HG02852 (cell line): ENCODE data around the gene SLC6A7.

Experiments
- ATAC-seq: cut with Tn5 transposase; IDR thresholded peaks from one replicate; pipeline ENCODE4 v1.9.1; 2021; ENCODE audit warnings: mild to moderate bottlenecking, moderate library complexity; ENCODE audit not compliant: unreplicated experiment

The SLC6A7 gene

DNA sequence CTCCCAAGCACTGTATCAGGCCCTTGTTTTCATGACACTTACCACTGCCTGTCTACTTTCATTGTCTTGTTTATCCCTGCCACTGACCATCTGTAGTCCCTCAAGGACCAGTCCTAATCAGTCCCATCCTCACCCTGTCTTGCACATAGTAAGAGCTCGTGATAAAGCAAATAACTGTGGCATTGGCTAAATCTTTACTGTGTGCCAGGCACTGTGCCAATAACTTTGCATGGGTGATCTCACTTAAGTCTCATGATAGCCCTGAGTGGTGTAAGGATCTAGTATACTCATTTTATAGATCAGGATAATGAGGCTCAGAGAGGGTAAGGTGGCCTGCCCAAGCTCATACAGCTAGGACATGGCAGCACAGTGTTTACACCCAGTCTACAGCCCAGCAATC is 17.7 kb upstream of the SLC6A7 start:
- ATAC-seq: no peak

DNA sequence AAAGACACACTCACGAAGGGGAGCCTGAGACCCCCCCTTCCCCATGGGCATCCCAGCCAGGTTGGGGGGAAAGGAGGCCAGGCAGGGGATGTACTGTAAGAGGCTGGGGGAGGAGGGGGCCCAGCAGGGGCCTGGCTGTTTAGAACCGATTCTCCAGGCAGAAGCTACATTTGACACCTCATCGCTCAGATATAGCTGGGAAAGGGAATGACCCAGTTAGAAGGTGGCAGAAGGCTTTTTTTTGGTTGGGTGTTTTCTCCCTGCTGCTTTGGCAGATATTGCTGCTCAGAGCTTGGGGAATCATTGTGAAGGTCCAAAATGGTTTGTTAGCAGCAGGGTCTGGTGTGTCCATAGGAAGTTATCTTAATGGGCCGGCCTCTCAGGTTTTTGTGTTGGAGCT is 17.3 kb upstream of the SLC6A7 start:
- no peak for ATAC-seq

DNA sequence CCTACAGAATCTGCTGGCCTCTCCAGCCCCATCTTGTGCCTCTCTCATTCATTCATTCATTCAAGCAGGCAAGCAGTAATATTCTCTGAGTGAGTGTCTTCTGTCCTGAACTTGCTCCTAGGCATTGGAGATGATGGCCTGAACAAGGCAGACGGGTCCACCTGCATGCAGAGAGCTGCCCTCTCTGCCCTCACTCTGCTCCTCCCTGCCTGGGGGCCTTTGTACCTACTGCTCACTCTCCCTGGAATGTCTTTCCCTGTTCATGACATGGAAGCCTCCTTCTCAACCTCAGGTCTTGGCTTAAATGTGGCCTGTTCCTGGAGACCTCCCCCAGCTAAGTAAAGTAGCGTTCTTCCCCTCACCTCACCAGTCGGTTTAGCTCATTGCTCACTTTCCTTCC is 16.7 kb upstream of the SLC6A7 start:
- ATAC-seq: no peak

DNA sequence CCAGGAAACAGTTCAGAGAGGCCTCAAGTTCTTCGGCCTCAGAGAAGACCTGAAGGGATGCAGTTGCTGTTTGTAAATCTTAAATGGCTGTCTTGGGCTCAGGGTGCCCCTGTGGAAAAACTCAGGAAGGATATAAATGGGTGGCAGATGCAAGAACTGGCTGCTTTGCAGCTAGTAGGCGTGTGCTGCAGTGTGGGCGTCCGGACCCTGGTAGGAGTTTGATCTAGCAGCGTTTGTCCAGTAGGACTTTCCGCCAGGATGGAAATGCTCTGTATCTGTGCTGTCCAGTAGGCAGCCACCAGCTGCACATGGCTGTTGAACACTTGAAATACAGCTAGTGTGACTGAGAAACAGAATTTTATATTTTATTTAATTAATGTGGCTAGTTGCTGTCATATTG is 15.6 kb upstream of the SLC6A7 start:
- no peak for ATAC-seq

DNA sequence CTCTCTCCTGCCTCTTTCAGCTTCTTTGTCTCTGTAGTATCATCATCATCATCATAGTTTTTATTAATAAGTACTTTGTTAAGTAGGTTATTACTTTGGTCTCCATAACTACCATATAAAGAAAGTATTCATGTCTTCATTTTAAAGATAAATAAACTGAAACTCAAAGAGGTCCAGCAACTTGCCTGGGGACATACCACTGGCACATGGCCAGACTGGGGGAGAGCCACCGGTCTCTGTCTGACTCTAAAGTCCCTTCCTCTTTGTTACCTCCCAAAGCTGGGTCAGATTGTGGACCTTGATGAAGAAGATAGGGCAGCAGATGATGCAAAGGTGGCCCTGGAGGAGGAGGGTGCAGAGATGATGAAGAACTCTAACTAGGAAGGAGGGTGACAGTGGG is 14.8 kb upstream of the SLC6A7 start:
- ATAC-seq: no peak

DNA sequence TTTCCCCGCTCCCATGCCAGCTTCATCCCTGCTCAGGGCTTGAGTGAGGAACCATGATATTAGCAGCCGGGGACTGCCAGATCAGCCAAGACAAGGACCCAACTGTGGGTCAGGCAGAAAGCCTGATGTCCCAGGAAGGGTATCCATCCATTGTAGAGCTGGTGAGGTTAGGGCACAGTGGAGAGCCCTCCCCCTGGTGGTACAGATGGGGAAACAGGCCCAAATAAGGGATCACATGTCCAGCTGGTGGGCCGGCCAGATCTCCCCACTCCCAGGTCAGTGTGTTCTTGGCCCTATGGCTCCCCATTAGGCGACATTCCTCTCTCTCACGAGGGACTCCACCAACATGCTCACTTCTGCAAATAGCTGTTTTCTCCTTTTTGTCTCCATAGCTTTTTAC is 14.3 kb upstream of the SLC6A7 start:
- ATAC-seq: no peak

DNA sequence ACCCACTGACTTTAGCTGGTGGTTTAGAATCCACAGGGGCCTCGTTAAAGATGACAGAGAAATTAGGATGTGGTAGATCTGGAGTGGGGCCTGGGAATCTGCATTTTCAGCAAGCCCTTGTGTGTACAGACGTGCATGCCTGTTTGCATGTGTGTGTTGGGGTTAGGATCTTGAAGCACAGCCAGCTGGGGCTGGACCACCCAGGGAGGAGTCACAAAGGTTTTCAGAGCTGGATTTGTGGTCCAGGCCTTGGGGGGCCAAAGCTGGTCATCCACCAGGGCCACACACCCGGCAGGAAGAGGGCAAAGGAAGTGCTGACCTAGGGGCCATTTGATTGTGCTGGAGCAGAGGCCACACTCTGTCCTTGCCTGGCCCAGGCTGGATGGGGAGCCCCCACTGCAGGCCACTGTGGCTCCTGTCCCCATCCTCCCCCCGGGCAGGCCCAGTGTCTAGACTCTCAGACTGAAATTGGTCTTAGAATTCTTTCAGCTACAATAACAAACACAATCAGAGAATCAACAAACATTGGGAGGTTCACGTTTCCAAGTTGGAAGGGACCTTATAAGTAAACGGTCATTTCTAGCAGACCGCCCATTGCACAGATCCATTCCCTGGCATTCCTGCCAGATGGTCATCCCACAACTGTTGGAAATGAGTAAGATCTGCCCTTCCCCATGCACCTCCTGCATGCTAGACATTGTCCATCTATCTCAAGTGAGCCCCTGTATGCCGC is 13.0 kb upstream of the SLC6A7 start:
- ATAC-seq: no peak

DNA sequence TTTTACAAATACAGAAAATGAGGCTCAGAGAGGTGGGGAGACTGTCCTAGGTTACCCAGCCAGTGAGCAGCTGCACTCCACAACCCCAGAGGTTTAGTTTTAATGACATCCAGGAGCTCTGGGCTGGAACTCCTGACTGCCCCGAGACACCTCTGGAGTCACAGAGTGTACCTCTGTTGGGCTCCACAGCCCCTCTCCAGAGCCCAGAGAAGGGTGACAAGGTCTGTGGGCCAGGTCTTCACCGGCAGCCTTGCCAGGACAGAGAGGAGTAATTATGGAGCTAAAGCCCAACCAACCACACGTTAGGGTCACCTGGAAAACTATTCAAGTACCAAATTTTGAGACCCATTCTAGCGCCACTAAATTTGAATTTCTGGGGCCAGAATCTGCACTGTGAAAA is 12.1 kb upstream of the SLC6A7 start:
- no peak for ATAC-seq

DNA sequence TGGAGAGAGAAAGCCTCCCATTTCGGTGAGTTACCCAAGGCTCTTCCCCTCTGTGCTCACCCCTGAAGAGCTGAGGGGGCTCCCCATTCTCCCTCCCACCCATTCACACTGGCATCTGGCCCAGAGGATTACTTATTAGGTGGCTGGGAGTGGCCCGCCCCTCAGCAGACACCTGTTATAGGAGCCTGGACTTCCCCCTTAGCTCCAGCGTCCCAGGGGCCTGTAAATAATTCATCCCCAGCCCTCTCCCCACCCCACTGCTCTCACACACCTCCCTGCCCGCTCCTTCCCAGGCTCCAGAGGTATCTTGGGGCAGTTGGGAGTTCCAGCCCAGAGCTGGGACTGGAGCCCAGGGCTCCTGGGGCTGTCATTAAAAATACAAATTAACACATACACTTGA is 11.6 kb upstream of the SLC6A7 start:
- no peak for ATAC-seq

DNA sequence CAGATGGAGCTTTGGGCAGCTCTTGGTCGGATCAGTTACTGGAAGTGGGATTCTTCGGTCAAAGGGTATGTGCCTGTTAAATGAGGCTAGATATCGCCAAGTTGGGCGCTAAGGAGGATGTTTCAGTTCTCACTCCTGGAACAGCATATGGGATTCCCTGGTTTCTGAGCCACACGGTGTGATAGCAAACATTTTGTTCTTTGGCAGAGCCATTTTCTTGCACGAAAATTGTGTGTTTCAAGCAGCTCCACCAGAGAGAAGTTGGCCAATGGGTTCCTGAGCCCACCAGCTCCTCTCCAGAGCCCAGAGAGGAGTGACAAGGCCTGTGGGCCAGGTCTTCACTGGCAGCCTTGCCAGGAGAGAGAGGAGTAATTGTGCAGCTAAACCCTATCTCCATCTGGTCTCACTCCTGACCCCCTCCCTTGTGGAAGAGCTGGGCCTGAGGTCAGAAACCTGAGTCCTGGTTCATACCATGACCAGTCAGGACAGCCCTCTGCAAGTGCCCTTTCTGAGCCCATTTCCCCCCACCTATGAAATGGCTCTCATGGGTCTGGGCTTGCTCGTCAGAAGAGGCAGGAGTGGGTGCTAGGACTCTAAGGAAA is 10.7 kb upstream of the SLC6A7 start:
- no peak for ATAC-seq

DNA sequence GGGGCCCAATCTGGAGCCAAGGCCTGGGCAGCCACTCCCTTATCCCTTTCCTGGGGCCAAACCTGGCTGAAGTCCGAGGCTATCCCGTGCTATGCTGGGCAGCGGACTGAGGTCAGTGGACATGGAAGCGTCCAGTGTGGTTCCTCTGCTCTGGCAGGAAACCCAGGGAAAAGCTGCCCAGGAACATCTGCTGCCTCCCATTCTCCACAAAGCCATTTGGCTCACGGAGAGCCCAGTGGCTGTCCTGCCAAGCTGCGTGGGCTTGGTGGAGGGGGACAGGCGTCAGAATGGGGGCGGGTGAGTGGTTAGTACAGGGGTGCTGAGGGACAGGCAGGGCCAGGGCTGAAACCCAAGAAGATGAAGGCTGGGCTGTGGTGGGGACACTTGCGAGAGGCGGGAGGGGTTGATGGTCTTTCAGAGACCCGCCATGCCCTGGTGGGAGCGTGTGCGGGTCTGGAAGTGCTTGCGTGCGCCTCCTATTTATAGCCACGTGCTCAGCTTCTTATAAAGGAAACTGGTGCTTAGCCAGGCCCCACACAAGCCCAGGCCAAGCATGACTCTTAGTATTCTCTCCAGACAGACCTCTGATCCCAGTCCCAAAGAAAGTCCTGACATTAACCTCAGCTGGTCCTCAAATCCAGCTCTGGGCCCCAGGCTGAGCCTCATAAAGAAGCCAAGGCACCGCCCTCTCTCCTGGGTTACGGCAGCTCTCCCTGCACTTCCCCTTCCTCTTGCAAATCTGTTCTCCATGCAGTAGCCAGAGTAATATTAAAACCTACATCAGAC is 9.4 kb upstream of the SLC6A7 start:
- no peak for ATAC-seq

DNA sequence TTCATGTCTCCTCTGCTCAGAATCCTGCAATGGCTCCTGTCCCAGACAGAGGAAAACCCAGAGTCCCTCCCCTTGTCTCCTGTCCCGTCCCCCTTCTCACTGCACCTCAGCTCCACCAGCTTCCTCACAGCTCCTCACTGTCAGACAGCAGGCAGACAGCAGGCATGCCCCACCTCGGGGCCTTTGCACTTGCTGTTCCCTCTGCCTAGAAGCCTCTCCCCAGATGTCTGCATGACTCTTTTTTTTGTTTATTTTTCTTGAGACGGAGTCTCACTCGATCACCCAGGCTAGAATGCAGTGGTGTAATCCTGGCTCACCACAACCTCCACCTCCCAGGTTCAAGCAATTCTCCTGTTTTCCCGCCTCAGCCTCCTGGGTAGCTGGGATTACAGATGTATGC is 8.8 kb upstream of the SLC6A7 start:
- ATAC-seq: no peak

DNA sequence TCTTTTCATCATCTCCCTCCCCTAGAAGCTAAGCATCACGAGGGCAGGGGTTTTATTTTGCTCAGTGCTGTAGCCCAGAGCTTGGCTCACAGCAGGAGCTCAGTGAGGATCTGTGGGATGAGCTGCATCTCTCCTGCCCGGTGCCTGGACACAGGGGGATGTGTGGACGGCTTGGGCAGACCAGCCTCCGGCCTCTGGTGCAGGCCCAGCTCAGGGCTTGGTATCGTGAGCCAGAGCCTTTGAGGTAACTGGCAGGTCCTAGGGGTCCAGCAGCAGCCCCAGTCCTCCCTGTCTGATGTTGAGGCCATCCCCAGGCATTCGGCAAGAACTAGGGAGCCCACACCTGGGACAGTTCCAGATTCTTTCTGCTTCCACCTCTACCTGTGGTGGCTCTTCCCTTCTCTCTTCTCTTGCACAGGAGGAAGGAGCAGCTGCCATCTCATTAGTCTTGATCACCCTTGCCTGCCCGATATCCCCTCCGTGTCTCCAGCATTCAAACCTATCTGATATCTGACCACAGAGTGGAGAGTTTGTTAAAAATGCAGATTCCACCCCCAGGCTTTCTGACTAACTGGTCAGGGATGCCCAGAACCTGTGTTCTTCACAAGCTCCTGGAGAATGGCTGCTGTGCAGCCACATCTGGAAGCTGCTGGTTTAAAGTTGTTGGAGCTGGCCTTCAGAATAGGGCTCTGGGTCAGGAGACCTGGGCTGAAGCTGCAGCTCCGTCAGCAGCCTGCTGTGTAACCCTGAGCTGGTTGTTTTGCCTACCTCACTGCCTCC is 7.9 kb upstream of the SLC6A7 start:
- no peak for ATAC-seq

DNA sequence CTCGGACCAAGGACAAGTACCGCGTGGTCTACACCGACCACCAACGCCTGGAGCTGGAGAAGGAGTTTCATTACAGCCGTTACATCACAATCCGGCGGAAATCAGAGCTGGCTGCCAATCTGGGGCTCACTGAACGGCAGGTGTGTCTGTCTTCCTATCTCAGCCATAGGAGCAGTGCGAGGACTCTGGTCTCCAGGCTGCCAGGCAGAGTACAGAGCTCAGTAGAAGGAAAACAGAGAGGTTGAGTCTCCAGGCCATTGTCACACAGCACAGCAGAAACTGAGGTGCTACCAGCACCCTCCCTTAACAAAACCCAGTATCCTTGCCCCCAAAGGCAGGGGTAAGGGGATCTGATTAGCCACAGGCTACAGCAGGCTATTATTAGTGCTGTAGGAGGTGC is 7.1 kb upstream of the SLC6A7 start:
- ATAC-seq: no peak

DNA sequence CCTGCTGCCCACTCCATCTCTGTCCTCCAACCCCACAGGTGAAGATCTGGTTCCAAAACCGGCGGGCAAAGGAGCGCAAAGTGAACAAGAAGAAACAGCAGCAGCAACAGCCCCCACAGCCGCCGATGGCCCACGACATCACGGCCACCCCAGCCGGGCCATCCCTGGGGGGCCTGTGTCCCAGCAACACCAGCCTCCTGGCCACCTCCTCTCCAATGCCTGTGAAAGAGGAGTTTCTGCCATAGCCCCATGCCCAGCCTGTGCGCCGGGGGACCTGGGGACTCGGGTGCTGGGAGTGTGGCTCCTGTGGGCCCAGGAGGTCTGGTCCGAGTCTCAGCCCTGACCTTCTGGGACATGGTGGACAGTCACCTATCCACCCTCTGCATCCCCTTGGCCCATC is 6.4 kb upstream of the SLC6A7 start:
- no peak for ATAC-seq

DNA sequence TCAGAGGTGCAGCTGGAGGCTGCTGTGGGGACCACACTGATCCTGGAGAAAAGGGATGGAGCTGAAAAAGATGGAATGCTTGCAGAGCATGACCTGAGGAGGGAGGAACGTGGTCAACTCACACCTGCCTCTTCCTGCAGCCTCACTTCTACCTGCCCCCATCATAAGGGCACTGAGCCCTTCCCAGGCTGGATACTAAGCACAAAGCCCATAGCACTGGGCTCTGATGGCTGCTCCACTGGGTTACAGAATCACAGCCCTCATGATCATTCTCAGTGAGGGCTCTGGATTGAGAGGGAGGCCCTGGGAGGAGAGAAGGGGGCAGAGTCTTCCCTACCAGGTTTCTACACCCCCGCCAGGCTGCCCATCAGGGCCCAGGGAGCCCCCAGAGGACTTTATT is 5.9 kb upstream of the SLC6A7 start:
- ATAC-seq: no peak

DNA sequence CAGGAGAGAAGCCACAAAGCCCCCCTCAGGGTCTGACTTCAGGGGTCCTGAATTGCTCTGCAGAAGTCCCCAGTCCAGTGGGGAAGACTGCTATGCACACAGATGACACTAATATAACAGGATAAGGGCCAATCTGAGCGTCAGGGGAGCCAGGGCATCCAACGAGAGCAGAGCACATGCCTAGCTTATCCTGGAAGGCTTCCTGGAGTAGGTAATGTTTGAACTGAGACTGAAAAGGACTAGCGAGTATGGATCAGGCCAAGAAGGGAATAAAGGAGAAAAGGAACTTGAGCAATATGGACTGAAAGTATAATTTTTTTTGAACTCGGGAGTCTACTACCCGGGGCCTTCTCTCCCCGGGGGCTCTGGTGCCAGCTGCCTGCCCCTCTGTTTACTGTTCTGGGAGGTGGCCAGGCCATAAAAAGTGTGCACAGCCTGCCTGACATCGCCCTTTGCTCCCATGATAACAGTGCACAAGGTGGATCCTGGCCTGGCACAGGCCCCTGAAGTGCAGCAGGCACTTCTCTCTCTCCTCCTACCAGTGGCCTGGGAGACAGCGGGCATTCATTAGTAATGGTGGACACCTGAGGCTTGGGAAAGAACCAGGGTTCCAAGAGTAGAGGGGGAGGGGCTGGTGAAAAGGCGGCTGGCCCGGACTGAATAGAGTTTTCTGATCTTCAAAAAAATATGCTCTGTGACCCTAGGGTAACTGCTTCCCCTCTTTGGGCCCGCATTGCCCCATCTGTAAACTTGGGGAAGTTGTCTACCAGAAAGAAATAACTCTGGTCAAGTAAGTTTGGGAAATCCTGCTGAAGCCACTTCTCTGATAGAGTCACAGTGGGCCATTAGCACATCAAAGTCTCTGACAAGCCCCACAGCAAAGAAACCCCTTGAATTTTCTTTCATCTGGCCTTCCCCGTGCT is 4.6 kb upstream of the SLC6A7 start:
- no peak for ATAC-seq

DNA sequence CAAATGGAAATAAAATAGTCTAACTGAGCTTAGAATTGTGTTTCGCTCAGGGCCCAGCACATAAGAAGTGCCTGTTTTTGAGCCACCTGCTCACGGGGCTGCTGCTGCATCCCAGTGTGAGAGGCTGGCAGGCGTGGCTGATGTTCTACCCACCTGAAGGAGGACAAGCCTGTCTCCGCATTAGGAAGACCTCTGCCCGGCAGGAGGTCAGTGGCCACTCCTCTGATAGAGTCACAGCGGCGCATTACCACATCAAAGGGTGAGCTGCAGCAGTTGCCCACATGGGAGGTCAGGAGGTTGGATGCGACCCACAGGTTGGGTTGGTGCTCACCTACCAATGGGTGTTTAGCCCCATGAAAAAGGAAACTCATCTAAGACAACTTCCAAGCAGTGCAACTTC is 3.7 kb upstream of the SLC6A7 start:
- ATAC-seq: no peak

DNA sequence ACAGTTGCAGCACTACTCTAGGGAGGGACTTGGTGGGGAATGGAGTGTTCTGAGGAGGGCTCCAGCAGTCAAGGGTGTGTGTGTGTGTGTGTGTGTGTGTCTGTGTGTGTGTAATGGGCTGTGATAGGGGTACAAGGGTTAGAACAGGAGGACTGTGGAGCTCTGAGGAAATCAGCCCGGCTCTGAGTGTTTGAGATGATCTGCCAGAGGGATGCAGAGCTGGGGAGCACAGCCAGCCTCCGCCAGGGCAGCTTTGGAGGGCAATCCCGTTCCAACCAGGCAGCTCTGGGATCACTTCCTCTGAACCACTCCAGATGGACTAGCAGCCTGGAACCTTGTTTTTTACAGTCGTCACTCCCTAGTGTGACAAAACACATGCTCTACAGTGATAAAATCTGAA is 3.0 kb upstream of the SLC6A7 start:
- ATAC-seq: no peak

DNA sequence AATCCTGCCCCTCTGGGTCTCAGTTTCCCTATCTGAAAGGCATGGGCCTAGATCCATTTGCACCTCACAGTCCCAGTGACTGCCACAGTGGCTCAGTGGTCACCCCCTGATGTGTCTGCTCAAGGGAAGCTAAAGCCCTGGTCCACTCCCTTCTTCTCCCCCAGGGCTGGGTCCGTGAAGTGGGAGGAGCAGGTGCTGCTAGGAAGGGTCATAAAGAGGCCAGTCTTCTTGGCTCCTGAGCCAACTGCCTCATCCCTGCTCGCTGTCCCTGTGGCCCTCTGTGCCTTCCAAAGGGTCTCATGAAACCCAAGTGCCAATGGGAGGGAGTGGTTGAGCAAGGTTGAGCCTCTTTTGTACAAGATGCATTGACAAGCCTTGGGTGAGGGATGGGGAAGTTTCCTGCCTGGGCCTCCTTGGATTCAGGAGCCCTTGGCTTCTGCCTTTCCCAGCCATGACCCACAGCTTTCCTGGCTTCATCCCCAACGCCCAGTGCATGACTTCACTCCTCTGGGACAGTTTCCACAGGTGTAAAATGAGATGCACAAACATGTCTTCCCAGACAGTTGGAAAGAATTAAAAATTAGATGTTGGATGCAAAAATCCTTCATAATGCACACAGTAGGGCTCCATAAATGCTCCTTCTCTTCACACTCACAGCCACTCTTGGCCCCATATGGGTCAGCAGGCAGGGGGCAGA is 1.6 kb upstream of the SLC6A7 start:
- no peak for ATAC-seq
